WERI-Rb-1 (cell line): ENCODE measurements around the gene KCNIP4.
A peak's percentile ranks its signal among the peaks of the same experiment; 100 is the strongest.

Experiments
- DNase-seq: peaks from one replicate; pipeline ENCODE4 v3.0.0-alpha.2; 2020
- H3K27ac ChIP-seq: fragments of 250-450 bp; sonication (Bioruptor Pico); 2 replicates; pipeline ENCODE4 v1.5.1; 2020; ENCODE audit warnings: mild to moderate bottlenecking, moderate library complexity
- H3K27me3 ChIP-seq: fragments of 250-450 bp; sonication (Bioruptor Pico); 2 replicates; pipeline ENCODE4 v1.5.1; 2021; ENCODE audit warnings: mild to moderate bottlenecking, low read depth, moderate library complexity; ENCODE audit not compliant: insufficient read depth, severe bottlenecking
- H3K36me3 ChIP-seq: fragments of 250-450 bp; sonication (Bioruptor Pico); 2 replicates; pipeline ENCODE4 v1.5.1; 2020; ENCODE audit warnings: mild to moderate bottlenecking, moderate library complexity
- H3K4me3 ChIP-seq: 2 replicates; pipeline ENCODE4 v1.5.1; 2011; ENCODE audit warnings: low read depth, mild to moderate bottlenecking, control low read depth, low read length
- H3K9me3 ChIP-seq: fragments of 250-450 bp; sonication (Bioruptor Pico); 2 replicates; pipeline ENCODE4 v1.5.1; 2021; ENCODE audit warnings: mild to moderate bottlenecking, moderate library complexity; ENCODE audit not compliant: severe bottlenecking
- CTCF ChIP-seq: IDR thresholded peaks from 2 replicates; pipeline ENCODE4 v1.5.1; 2011; ENCODE audit warnings: low read depth, mild to moderate bottlenecking, control low read depth, inconsistent platforms, low read length

The KCNIP4 gene

DNA sequence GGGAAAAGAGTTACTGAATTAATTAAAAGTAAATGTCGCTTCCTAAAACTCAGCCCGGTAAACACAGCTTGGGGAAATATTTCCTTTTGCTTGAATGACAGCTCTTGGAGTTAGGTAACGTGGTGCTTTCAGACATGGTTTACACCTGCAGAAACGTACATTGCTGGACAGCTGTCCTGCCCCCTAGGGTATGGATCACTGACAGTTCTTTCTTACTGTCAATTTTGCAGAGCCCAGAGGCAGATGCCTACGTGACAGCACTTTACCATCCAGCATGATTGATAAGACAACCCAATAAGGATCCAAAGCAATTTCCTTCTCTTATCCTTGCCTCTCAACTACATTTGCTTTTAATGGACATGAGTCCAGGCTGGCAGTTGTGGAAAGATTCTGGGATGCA, 913.8 kb downstream of the KCNIP4 start:
- H3K36me3 ChIP-seq = no peaks in the 10 kb centered on the region
- H3K27ac ChIP-seq = 0 out of 2 replicates have a peak overlapping the region, but pooled peaks have one; percentile 12
- no peak for TF ChIP-seq CTCF
- DNase-seq = peak; percentile 56
- H3K27me3 ChIP-seq = no peaks in the 10 kb centered on the region
- no peaks in the 10 kb centered on the region for H3K9me3 ChIP-seq
- H3K4me3 ChIP-seq = no peak overlapping the region

- Histone ChIP-seq H3K27me3 (no peaks in the 10 kb centered on the region), H3K4me3 (no peak overlapping the region), H3K9me3 (no peaks in the 10 kb centered on the region), H3K36me3 (no peaks in the 10 kb centered on the region), H3K27ac (no peak overlapping the region)
- no peak for TF ChIP-seq CTCF
- no peak for DNase-seq
Measured at GRCh38 chr4:21032089-21032645, 916.4 kb downstream of the KCNIP4 start.

GRCh38 chr4:21018817-21019216, 929.8 kb downstream of the KCNIP4 start:
- no peaks in the 10 kb centered on the region for H3K27me3 ChIP-seq
- no peak for DNase-seq
- H3K36me3 ChIP-seq = no peaks in the 10 kb centered on the region
- TF ChIP-seq CTCF = no peak
- no peak overlapping the region for H3K4me3 ChIP-seq
- no peak overlapping the region for H3K27ac ChIP-seq
- no peaks in the 10 kb centered on the region for H3K9me3 ChIP-seq

- H3K36me3 ChIP-seq = no peaks in the 10 kb centered on the region
- H3K9me3 ChIP-seq = no peaks in the 10 kb centered on the region
- H3K27me3 ChIP-seq = no peaks in the 10 kb centered on the region
- H3K4me3 ChIP-seq = no peak overlapping the region
- no peak for DNase-seq
- no peak overlapping the region for H3K27ac ChIP-seq
- TF ChIP-seq CTCF = no peak
Measured at GRCh38 chr4:21013501-21013900, 935.1 kb downstream of the KCNIP4 start.

DNA sequence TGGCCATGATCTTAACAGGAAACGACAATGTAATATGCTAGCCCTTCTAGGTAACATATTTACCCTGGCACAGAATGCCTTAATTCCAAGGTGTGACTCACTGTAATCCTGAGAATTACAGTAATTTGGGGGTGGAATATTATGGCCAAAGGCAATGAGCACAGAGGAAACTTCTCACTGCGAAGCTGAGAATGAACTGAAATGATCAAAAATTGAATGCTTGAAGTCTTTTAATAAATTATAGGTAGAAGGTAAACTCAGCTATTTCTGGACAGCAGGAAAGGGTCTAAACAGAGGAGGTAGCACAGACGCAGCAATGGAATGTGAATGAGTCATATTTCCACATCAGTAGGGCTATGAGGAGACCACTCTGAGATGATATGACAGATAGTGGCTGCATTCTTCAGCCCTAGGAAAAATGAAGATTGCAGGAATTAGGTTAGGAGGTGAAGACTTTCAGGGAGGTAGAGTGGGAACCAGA, 935.7 kb downstream of the KCNIP4 start:
- no peak overlapping the region for H3K27ac ChIP-seq
- no peak for TF ChIP-seq CTCF
- no peaks in the 10 kb centered on the region for H3K9me3 ChIP-seq
- H3K4me3 ChIP-seq = no peak overlapping the region
- no peaks in the 10 kb centered on the region for H3K36me3 ChIP-seq
- H3K27me3 ChIP-seq = no peaks in the 10 kb centered on the region
- DNase-seq = no peak

DNA sequence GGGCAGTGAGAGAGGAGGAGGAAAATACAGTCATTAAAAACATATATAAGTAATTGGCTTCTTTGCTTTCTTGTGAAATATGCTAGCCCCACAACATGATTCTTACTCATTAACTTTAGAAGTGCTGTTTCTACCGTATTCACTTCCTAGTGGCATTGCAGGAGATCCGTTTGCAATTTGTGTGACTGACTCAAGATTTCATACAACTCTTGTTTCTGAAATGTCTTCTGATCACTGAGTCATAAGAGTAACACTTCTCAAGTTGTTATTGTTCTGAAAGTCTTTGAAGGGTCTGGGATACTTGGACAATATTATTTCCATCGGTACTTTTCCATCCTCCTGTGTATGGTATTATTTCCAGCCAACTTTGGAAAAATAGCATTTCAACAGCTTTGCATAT, 937.5 kb downstream of the KCNIP4 start:
- no peak for TF ChIP-seq CTCF

More for the DNA sequence above, 937.5 kb downstream of the KCNIP4 start:
- H3K27ac ChIP-seq = no peak overlapping the region
- H3K4me3 ChIP-seq = no peak overlapping the region
- no peaks in the 10 kb centered on the region for H3K27me3 ChIP-seq
- no peak for DNase-seq
- H3K9me3 ChIP-seq = no peaks in the 10 kb centered on the region
- no peaks in the 10 kb centered on the region for H3K36me3 ChIP-seq
